Measurements from ENCODE around the gene ARV1. TPM values are rescaled to one million over a fixed set of nuclear protein-coding genes. Genes with fewer than 3 reads are reported as not detected.

The ARV1 gene
- 21.4 to 24.8 TPM (median 24.0 TPM) in 5 replicates for total RNA-seq (2022; extraction: Qiagen RNA extraction)

DNA sequence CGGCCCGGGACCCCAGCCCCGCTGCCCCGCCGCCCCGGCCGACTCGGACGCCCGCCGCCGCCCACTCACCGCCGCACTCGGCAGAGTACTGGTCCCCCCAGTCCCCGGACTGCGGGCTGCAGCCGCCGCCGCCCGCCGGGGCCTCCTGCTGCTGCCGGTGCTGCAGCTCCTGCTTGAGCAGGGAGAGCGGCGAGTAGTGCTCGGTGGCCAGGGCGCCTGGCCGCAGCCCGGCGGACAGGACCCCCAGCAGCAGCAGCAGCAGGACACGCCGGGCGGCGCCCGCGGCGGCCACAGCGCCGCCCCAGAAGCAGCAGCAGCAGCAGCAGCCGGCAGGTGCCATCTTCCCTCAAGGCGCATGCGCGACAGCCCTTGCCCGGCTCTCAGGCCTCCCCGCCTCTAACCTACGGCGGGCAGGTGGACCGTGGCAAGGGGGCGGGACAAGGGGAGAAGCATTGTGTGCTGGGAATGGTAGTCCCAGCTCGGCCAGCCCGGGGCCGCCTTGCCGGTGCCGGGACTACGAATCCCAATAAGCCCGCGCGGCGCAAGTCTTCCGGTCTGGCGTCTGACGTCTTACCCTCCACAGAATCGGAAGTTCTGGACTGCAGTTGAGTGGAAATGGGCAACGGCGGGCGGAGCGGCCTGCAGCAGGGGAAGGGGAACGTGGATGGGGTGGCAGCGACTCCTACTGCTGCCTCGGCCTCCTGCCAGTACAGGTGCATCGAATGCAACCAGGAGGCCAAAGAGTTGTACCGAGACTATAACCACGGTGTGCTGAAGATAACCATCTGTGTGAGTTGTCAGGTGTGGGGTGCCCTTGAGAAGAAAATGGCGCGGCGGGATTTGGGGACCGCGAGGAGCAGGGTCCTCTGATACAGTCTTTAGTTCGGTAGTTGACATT lies at the start of gene ARV1, which contains the start of gene TTC13:
Gene ARV1 (plus strand): TSS at position 604 of the 898 bp plus-strand sequence. CDS start 12 bp downstream, at position 616.
Gene TTC13 (minus strand): TSS at position 371 of the 898 bp plus-strand sequence. CDS start 31 bp downstream, at position 340.

DNA sequence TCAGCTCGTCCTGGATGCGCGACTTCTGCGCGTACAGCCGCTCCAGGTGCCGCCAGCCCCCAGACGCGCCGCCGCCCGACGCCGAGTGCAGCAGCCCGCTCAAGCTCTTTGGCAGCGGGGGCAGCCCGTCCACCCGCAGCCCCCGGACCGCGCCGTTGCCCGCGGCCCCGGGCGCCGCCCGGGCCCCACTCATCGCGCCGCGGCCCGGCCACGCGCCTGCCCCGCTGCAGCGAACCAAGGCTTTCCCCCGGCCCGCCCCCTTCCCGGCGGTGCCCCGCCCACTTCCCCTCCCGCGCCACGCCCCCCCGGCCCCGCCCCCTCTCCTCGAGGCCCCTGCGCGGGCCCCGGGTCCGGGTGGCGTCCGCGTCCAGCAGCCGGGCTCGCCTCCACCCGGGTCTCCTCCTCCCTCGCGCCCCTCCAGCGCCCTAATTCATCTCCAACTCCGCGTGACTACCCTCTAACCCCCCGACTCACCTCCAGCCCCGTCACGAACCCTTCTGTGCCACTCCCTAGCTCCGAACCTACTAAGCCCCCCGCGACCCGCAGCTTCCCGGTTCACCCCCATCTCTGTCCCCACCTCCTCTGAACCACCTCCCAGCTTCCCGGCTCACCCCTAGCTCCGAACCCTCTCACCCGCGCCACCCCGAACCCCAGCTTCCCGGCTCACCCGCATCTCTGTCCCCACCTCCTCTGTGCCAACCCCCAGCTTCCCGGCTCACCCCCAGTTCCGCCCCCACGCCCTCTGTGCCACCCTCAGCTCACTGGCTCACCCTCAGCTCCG lies 61.3 kb downstream of the ARV1 start, which contains the start of gene FAM89A:
Gene FAM89A (minus strand): TSS at position 236 of the 781 bp plus-strand sequence. CDS start 43 bp downstream, at position 193.

Other genes with a start within 250 kb of the ARV1 start
- not detected in 5 replicates for gene CAPN9, start 231.7 kb upstream of the ARV1 start, total RNA-seq (2022; extraction: Qiagen RNA extraction)
- 17.6 to 20.3 TPM (median 18.4 TPM) in 5 replicates for gene C1orf198, start 110.6 kb upstream of the ARV1 start, total RNA-seq (2022; extraction: Qiagen RNA extraction)
- gene TTC13, start 233 bp upstream of the ARV1 start, total RNA-seq (2022; extraction: Qiagen RNA extraction), result 7.4 to 9.8 TPM (median 9.6 TPM) in 5 replicates
- 10.2 to 15.4 TPM (median 15.0 TPM) in 5 replicates for gene FAM89A, start 61.2 kb downstream of the ARV1 start, total RNA-seq (2022; extraction: Qiagen RNA extraction)
- gene TRIM67, start 183.0 kb downstream of the ARV1 start, total RNA-seq (2022; extraction: Qiagen RNA extraction), result 0.07 to 0.17 TPM (median 0.12 TPM) in 5 replicates